Neural crest cell (in vitro differentiated cells): ENCODE data around the gene MSN. TPM values are rescaled to one million over a fixed set of nuclear protein-coding genes. Genes with fewer than 3 reads are reported as not detected.

Experiments
- DNase-seq: peaks from one replicate; pipeline ENCODE4 v3.0.0; 2021; ENCODE audit warnings: low read depth, mixed read lengths, low spot score
- H3K27ac Mint-ChIP-seq: one replicate; pipeline ENCODE4 v1.8.0; 2021; ENCODE audit warnings: mild to moderate bottlenecking, mixed read lengths; ENCODE audit not compliant: unreplicated experiment
- H3K27me3 Mint-ChIP-seq: 2 replicates; pipeline ENCODE4 v1.8.0; 2021; ENCODE audit warnings: low read depth, mild to moderate bottlenecking, mixed read lengths
- H3K36me3 Mint-ChIP-seq: 2 replicates; pipeline ENCODE4 v1.8.0; 2021; ENCODE audit warnings: low read depth, mild to moderate bottlenecking, mixed read lengths
- H3K4me1 Mint-ChIP-seq: 2 replicates; pipeline ENCODE4 v1.8.0; 2021; ENCODE audit warnings: mixed read lengths
- H3K4me3 Mint-ChIP-seq: one replicate; pipeline ENCODE4 v1.8.0; 2021; ENCODE audit warnings: mild to moderate bottlenecking, mixed read lengths
- H3K9me3 Mint-ChIP-seq: 2 replicates; pipeline ENCODE4 v1.8.0; 2021; ENCODE audit warnings: mixed read lengths
- total RNA-seq: library from RNA; stranded (reverse); gene quantifications from 2 replicates; pipeline ENCODE4 v1.2.1, GENCODE V29; 2021
- TF ChIP-seq, protein P1 (sequence below): fragments of 200-600 bp; sonication (generic); conservative IDR thresholded peaks from 2 replicates; pipeline ENCODE4 v1.5.0; 2021; ENCODE audit warnings: antibody characterized with exemption, mild to moderate bottlenecking

Gene MSN
- total RNA-seq, 1 donor from 2014 or later: 184 TPM

DNA sequence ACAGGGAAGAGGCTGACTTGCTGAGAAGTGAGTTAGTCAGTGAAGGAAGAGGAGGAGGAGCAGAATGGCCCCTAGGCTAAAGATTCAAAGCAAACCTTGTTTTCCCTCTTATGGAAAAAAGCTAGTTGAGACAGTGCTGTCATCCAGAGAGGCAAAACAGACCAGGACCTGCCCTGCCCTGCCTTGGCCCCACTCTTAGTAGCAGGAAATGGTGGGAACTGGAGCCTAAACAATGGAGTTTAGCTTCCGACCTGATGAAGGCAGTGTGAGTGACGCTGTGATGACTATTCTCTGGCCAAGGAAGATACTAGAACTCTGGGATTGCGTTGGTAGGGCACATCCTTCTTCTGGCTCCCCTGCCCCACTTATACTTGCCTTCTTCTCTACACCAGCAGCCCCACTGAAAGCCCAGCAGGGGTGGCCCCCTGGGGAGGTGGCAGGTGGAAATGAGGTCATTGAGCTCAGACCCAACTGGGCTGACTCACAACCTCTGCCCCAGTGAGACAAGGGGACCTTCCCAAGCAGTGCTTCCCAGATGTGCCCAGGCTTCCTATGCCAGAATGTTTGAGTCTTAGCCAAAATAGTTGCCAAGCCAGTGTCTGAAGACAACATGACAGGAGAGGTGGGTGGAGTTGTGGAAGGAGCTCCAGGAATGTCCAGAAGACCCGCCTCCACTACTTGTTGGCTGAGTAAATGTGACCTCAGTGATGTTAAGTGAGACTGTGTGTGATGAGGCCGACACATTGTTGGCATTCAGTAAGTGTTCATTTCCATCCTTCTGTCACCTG lies 38.8 kb downstream of the MSN start:
- peaks cover 10% of the 10 kb centered on the region for H3K36me3 Mint-ChIP-seq
- H3K9me3 Mint-ChIP-seq: peaks cover 13% of the 10 kb centered on the region
- DNase-seq: no peak

DNA sequence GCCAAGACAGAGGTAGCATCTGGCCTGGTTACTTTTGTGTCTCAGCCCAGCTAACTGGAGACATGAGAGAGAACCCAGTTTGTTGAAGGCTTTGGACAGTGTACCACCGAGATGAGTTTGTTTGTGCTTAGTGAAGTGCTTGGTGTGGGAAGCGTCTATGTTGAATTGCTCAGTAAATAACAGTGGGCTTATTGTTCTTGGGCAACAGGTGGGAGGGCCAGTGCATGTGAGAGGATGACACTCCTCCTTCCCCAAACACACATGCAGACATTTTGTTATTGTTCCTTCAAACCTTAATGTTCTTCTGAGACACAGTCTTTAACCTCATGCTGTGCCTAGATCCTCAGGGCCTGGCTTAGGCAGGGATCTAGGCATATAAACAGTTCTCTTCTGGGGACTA lies 39.7 kb downstream of the MSN start:
- TF ChIP-seq, protein P1, sequence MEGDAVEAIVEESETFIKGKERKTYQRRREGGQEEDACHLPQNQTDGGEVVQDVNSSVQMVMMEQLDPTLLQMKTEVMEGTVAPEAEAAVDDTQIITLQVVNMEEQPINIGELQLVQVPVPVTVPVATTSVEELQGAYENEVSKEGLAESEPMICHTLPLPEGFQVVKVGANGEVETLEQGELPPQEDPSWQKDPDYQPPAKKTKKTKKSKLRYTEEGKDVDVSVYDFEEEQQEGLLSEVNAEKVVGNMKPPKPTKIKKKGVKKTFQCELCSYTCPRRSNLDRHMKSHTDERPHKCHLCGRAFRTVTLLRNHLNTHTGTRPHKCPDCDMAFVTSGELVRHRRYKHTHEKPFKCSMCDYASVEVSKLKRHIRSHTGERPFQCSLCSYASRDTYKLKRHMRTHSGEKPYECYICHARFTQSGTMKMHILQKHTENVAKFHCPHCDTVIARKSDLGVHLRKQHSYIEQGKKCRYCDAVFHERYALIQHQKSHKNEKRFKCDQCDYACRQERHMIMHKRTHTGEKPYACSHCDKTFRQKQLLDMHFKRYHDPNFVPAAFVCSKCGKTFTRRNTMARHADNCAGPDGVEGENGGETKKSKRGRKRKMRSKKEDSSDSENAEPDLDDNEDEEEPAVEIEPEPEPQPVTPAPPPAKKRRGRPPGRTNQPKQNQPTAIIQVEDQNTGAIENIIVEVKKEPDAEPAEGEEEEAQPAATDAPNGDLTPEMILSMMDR: no peak
- Mint-ChIP-seq H3K9me3 (peaks cover 17% of the 10 kb centered on the region), H3K36me3 (peaks cover 11% of the 10 kb centered on the region), H3K4me1 (peaks cover 23% of the 10 kb centered on the region), H3K4me3 (no peak overlapping the region), H3K27me3 (no peaks in the 10 kb centered on the region), H3K27ac (no peak overlapping the region)
- DNase-seq: no peak

More for the DNA sequence above, 38.8 kb downstream of the MSN start:
- Mint-ChIP-seq H3K4me3 (no peak overlapping the region), H3K27ac (peak overlapping the region; percentile 52), H3K4me1 (peaks cover 19% of the 10 kb centered on the region), H3K27me3 (no peaks in the 10 kb centered on the region)
- TF ChIP-seq, protein P1: no peak

DNA sequence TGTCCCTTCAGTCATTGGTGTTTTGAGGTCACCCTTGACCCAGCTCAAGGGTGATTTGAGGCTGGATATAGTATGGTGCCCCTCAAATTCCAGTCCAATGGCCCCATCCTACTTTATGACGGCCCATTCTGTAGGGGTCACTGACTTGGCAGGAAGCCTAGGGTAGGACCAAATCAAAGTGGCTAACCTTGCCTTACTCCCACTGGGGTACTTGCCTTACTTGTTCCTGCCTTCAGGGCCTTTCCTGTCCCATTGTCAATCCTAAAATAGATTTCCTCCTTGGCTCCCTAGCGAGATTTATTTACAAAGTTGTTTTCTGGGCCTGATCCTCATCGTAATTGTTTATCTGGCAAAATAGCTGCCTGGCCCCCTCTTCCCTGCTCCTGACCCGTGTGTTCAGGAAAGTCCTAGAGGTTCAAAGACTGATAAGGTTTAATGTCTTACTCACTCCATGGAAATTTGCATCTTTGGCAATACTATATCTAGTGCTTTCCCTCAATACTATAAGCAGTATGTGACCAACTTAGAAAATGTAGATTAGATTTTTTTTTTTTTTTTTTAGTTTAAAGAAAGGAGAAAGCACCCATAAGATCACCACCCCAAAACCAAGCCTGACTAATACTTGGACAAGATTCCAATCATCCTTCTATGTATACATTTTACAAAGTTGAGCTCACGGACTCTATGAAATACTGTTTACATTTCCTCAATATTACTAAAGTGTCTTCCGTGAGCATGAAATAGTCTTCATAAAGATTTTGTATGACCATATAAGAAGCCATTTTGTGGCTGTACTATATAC lies 44.8 kb downstream of the MSN start:
- DNase-seq: no peak
- H3K4me1 Mint-ChIP-seq: peaks cover 11% of the 10 kb centered on the region
- no peak overlapping the region for H3K4me3 Mint-ChIP-seq
- H3K36me3 Mint-ChIP-seq: peaks cover 9% of the 10 kb centered on the region
- H3K27ac Mint-ChIP-seq: no peak overlapping the region
- peaks cover 13% of the 10 kb centered on the region for H3K9me3 Mint-ChIP-seq
- no peaks in the 10 kb centered on the region for H3K27me3 Mint-ChIP-seq
- TF ChIP-seq, protein P1: no peak

GRCh38 chrX:65718538-65718937 lies 51.1 kb downstream of the MSN start:
- no peak overlapping the region for H3K4me3 Mint-ChIP-seq
- no peak overlapping the region for H3K27ac Mint-ChIP-seq
- peaks cover 13% of the 10 kb centered on the region for H3K36me3 Mint-ChIP-seq
- peaks cover 4% of the 10 kb centered on the region for H3K4me1 Mint-ChIP-seq
- peaks cover 4% of the 10 kb centered on the region for H3K9me3 Mint-ChIP-seq
- TF ChIP-seq, protein P1: no peak
- H3K27me3 Mint-ChIP-seq: no peaks in the 10 kb centered on the region
- DNase-seq: no peak

DNA sequence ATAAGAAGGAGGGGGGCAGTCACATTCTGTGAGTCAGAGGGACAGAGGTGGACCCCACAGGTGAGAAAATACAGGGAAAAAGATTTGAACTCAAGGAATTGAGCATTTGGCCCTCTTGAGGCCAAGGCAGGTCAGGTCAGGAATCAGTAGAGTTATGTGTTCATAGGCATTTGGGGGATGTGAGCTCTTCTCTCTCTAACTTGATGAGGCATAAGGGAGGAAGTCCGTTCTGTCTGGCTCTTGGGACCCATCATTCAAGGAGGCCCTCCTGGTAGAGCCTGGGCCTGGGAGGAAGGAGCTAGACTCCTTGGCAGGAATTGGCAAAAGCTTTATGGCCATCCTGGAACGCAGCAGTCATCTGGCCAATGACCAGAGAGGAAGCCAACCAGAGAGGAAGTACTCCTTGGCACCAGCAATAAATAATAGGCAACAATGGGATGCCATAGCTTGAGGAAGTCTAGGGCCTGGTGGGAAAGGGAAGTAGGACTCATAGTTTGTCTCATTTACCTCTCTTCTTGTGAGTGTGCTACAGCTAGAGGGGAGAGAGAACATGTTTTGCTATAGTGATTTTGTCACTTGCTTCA lies 53.0 kb downstream of the MSN start:
- H3K4me1 Mint-ChIP-seq: peaks cover 2% of the 10 kb centered on the region
- no peak overlapping the region for H3K27ac Mint-ChIP-seq
- DNase-seq: no peak
- no peak overlapping the region for H3K4me3 Mint-ChIP-seq
- peaks cover 13% of the 10 kb centered on the region for H3K36me3 Mint-ChIP-seq
- H3K27me3 Mint-ChIP-seq: no peaks in the 10 kb centered on the region
- TF ChIP-seq, protein P1: no peak
- peaks cover 4% of the 10 kb centered on the region for H3K9me3 Mint-ChIP-seq
